H1 (cell line): ENCODE results near the gene USP3. TPM values are rescaled to one million over a fixed set of nuclear protein-coding genes. Genes with fewer than 3 reads are reported as not detected.

Source experiments
- CTCF ChIA-PET: fragments of 300-600 bp; sonication (Branson Sonifier 250); formaldehyde crosslinking; loops from one replicate; lab custom pipeline; 2021; ENCODE audit not compliant: partially characterized antibody; lab: Charles Lee
- POLR2A ChIA-PET: fragments of 300-600 bp; sonication (Branson Sonifier 250); formaldehyde crosslinking; loops from one replicate; lab custom pipeline; 2021; ENCODE audit warnings: inconsistent platforms; ENCODE audit not compliant: partially characterized antibody; lab: Charles Lee
- DNase-seq, 2 experiments: peaks; one replicate each; pipeline versions ENCODE4 v3.0.0 to v3.0.0-alpha.2; 2010 to 2022; ENCODE audit warnings: low spot score in 2 of 2, low read depth in 1 of 2, mixed read lengths in 1 of 2
- FAIRE-seq: peaks from 2 replicates; lab custom pipeline; 2011; peaks lifted over from hg19 to GRCh38; lab: Jason Lieb, UNC
- H2AFZ ChIP-seq: 2 replicates; pipeline ENCODE4 v1.8.1; 2012; ENCODE audit warnings: low read length, inconsistent platforms
- H2AK5ac ChIP-seq: 2 replicates; pipeline ENCODE4 v1.6.1; 2013; ENCODE audit warnings: low read depth, low read length
- H2BK120ac ChIP-seq: replicated peaks from 2 replicates; pipeline ENCODE3; 2013; ENCODE audit warnings: low read depth, low read length, inconsistent platforms
- H2BK12ac ChIP-seq: 2 replicates; pipeline ENCODE4 v1.6.1; 2013; ENCODE audit warnings: low read depth, low read length
- H2BK15ac ChIP-seq: 2 replicates; pipeline ENCODE4 v1.6.1; 2013; ENCODE audit warnings: low read length
- H2BK20ac ChIP-seq: 2 replicates; pipeline ENCODE4 v1.6.1; 2013; ENCODE audit warnings: low read length
- H2BK5ac ChIP-seq: 2 replicates; pipeline ENCODE4 v1.6.1; 2013; ENCODE audit warnings: low read depth, low read length
- H3K14ac ChIP-seq: 2 replicates; pipeline ENCODE4 v1.6.1; 2013; ENCODE audit warnings: inconsistent platforms; ENCODE audit not compliant: insufficient read length
- H3K18ac ChIP-seq: 2 replicates; pipeline ENCODE4 v1.6.1; 2013; ENCODE audit warnings: low read length; ENCODE audit errors: extremely low read depth
- H3K23ac ChIP-seq: 2 replicates; pipeline ENCODE4 v1.6.1; 2013; ENCODE audit warnings: inconsistent platforms; ENCODE audit not compliant: insufficient read length
- H3K23me2 ChIP-seq: 2 replicates; pipeline ENCODE4 v1.6.1; 2013; ENCODE audit warnings: low read depth, low read length
- H3K27ac ChIP-seq: 2 replicates; pipeline ENCODE4 v1.6.1; 2011; ENCODE audit warnings: low read depth, low read length, inconsistent platforms
- H3K27me3 ChIP-seq, 4 experiments: replicated peaks in 1 of 4; 1 replicate in 1 of 4; 2 replicates in 3 of 4; pipeline versions ENCODE4 v1.6.1 to v1.8.1; 2011 to 2013; ENCODE audit warnings: low read length in 3 of 4, mild to moderate bottlenecking in 3 of 4, inconsistent platforms in 2 of 4, mixed read lengths in 2 of 4, moderate library complexity in 1 of 4; ENCODE audit not compliant: control insufficient read depth in 3 of 4, insufficient read depth in 3 of 4; ENCODE audit errors: extremely low read depth in 1 of 4
- H3K36me3 ChIP-seq, 4 experiments: 2 replicates each; pipeline versions ENCODE4 v1.6.1 to v1.8.1; 2011 to 2013; ENCODE audit warnings: mild to moderate bottlenecking in 4 of 4, low read length in 3 of 4, moderate library complexity in 2 of 4, control low read depth in 1 of 4, inconsistent platforms in 1 of 4; ENCODE audit not compliant: insufficient read depth in 4 of 4, control insufficient read depth in 2 of 4
- H3K4ac ChIP-seq: replicated peaks from 2 replicates; pipeline ENCODE3; 2013; ENCODE audit warnings: low read length, low read depth, mixed read lengths, inconsistent platforms; ENCODE audit not compliant: insufficient read length
- H3K4me1 ChIP-seq, 4 experiments: replicated peaks in 1 of 4; 1 replicate in 1 of 4; 2 replicates in 3 of 4; pipeline versions ENCODE4 v1.6.1 to v1.8.1; 2011 to 2013; ENCODE audit warnings: low read length in 3 of 4, inconsistent platforms in 2 of 4, mixed read lengths in 1 of 4; ENCODE audit not compliant: insufficient read depth in 4 of 4, control insufficient read depth in 3 of 4
- H3K4me2 ChIP-seq, 2 experiments: 2 replicates each; pipeline versions ENCODE4 v1.6.1 to v1.8.1; 2011 to 2013; ENCODE audit warnings: low read depth in 2 of 2, low read length in 2 of 2, control low read depth in 1 of 2, inconsistent platforms in 1 of 2, mild to moderate bottlenecking in 1 of 2; ENCODE audit not compliant: insufficient read depth in 1 of 2
- H3K4me3 ChIP-seq, 4 experiments: fragments of 200-600, 300-600 bp in 1 of 4; sonication (generic), shearing (Covaris generic), sonication (Bioruptor Twin) in 1 of 4; 2 replicates each; pipeline versions ENCODE4 v1.5.1 to v1.8.1; 2011 to 2016; ENCODE audit warnings: low read length in 4 of 4, low read depth in 3 of 4, control low read depth in 2 of 4, inconsistent platforms in 2 of 4, mild to moderate bottlenecking in 2 of 4, mixed read lengths in 1 of 4, moderate library complexity in 1 of 4; ENCODE audit not compliant: insufficient read depth in 2 of 4; ENCODE audit errors: extremely low read depth in 1 of 4
- H3K56ac ChIP-seq: replicated peaks from 2 replicates; pipeline ENCODE3; 2013; ENCODE audit warnings: low read depth, mild to moderate bottlenecking, mixed read lengths, low read length, inconsistent platforms; ENCODE audit not compliant: insufficient read length
- H3K79me1 ChIP-seq: 2 replicates; pipeline ENCODE4 v1.6.1; 2013; ENCODE audit warnings: low read depth, low read length, control low read depth
- H3K79me2 ChIP-seq, 2 experiments: 2 replicates each; pipeline versions ENCODE4 v1.6.1 to v1.8.1; 2012 to 2013; ENCODE audit warnings: low read length in 2 of 2, mild to moderate bottlenecking in 2 of 2, inconsistent platforms in 1 of 2; ENCODE audit not compliant: insufficient read depth in 2 of 2, control insufficient read depth in 1 of 2
- H3K9ac ChIP-seq, 4 experiments: replicated peaks in 1 of 4; 1 replicate in 1 of 4; 2 replicates in 3 of 4; pipeline versions ENCODE4 v1.6.1 to v1.8.1; 2011 to 2013; ENCODE audit warnings: low read depth in 3 of 4, low read length in 3 of 4, control low read depth in 2 of 4, mild to moderate bottlenecking in 2 of 4, moderate library complexity in 2 of 4, inconsistent platforms in 1 of 4; ENCODE audit errors: extremely low read depth in 1 of 4
- H3K9me3 ChIP-seq, 2 experiments: 2 replicates each; pipeline versions ENCODE4 v1.6.1 to v1.8.1; 2012 to 2013; ENCODE audit warnings: mild to moderate bottlenecking in 2 of 2, moderate library complexity in 2 of 2, control low read depth in 1 of 2, inconsistent platforms in 1 of 2, low read depth in 1 of 2, low read length in 1 of 2, mixed read lengths in 1 of 2; ENCODE audit not compliant: insufficient read depth in 2 of 2
- H4K20me1 ChIP-seq, 2 experiments: replicated peaks in 1 of 2; 2 replicates each; pipeline versions ENCODE3 to v1.8.1; 2011 to 2013; ENCODE audit warnings: inconsistent platforms in 2 of 2, low read length in 2 of 2, mild to moderate bottlenecking in 1 of 2; ENCODE audit not compliant: insufficient read depth in 2 of 2, control insufficient read depth in 1 of 2
- H4K5ac ChIP-seq: 2 replicates; pipeline ENCODE4 v1.6.1; 2013; ENCODE audit warnings: low read length, low read depth, mixed read lengths, inconsistent platforms; ENCODE audit not compliant: insufficient read length
- H4K8ac ChIP-seq: 2 replicates; pipeline ENCODE4 v1.8.0; 2013; ENCODE audit warnings: mild to moderate bottlenecking, moderate library complexity, low read length, inconsistent platforms; ENCODE audit not compliant: insufficient read depth; ENCODE audit errors: extremely low read depth
- H4K91ac ChIP-seq: replicated peaks from 2 replicates; pipeline ENCODE3; 2013; ENCODE audit warnings: low read length, mixed read lengths, inconsistent platforms; ENCODE audit not compliant: insufficient read length
- CREB1 ChIP-seq: IDR thresholded peaks from 2 replicates; pipeline ENCODE4 v1.6.1; 2012; ENCODE audit warnings: inconsistent platforms
- RFX5 ChIP-seq: IDR thresholded peaks from 2 replicates; pipeline ENCODE4 v1.6.1; 2011; ENCODE audit warnings: low read depth, low read length, improper control_type of control experiment, borderline replicate concordance
- WGBS, 2 experiments: shearing (Covaris generic) in 1 of 2; methylation state at CpG; one replicate each; pipeline versions ENCODE4 v1.1.6 to v1.1.7; 2013 to 2015; ENCODE audit warnings: low lambda C conversion rate in 2 of 2, mixed read lengths in 2 of 2, inconsistent platforms in 1 of 2, low coverage in 1 of 2, missing lambda C conversion rate in 1 of 2; ENCODE audit not compliant: insufficient replicate concordance in 2 of 2, insufficient coverage in 1 of 2, insufficient read length in 1 of 2; ENCODE audit errors: extremely low coverage in 1 of 2, missing lambda C conversion rate in 1 of 2; 5-methylcytosine and 5-hydroxymethylcytosine counted together
- polyA plus RNA-seq, 7 experiments: library from polyadenylated mRNA; depleted of rRNA in 3 of 7; stranded (reverse) in 5 of 7; unstranded in 2 of 7; fragments of >200 nt in 5 of 7; fragments of 200-250 nt in 2 of 7; gene quantifications; 1 replicate in 5 of 7; 2 replicates in 1 of 7; 4 replicates in 1 of 7; pipeline versions ENCODE4 v1.2.1 to v1.2.3, GENCODE V29; 2011 to 2013; ENCODE audit warnings: missing spikeins in 2 of 7, mixed read lengths in 2 of 7
- total RNA-seq: library from RNA; stranded (reverse); fragmentation: NEBNext Ultra II Directional; extraction: Animal tissue kit (Norgen Biotek cat#: 25700); gene quantifications from 2 replicates; pipeline ENCODE4 v1.2.1, GENCODE V29; 2021

The USP3 gene
- total and polyA plus RNA-seq, 2 of the 8 experiments (the other 6 are each of a cell fraction or from before 2014, with no cell fraction given): 15.5 to 16.2 TPM

DNA sequence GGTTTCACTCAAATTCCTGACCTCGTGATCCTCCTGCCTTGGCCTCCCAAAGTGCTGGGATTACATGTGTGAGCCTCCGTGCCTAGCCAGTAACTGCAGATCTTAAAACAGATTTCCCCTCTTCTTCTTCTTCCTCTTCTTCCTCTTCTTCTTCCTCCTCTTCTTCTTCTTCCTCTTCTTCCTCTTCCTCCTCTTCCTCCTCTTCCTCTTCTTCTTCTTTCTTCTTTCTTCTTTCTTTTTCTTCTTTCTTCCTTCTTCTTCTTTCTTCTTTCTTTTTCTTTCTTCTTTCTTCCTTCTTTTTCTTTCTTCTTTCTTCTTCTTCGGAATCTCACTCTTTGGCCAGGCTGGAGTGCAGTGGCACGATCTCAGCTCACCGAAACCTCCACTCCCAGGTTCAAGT lies 7.8 kb downstream of the USP3 start:
- H3K4me1 ChIP-seq: peaks cover 0 to 11% (median 3%) of the 10 kb centered on the region in 4 experiments; a peak in 3 of 7 replicates
- H4K20me1 ChIP-seq: peaks cover 2 to 4% of the 10 kb centered on the region in 2 experiments
- no peaks in the 10 kb centered on the region for H3K23me2 ChIP-seq
- DNase-seq (no peak), FAIRE-seq (no peak)
- H4K5ac ChIP-seq: no peak overlapping the region
- H2BK15ac ChIP-seq: no peak overlapping the region
- no peak overlapping the region for H2BK20ac ChIP-seq
- H3K36me3 ChIP-seq: no peaks in the 10 kb centered on the region
- no peak overlapping the region for H2BK5ac ChIP-seq
- no peak overlapping the region for H3K23ac ChIP-seq
- H4K8ac ChIP-seq: no peak overlapping the region; the same call in 1 of the 2 replicates
- peaks cover 0 to 68% of the 10 kb centered on the region in 2 experiments; a peak in 2 of 4 replicates for H3K79me2 ChIP-seq
- no peak overlapping the region for H3K4me3 ChIP-seq
- H2BK120ac ChIP-seq: no peak overlapping the region
- H3K79me1 ChIP-seq: no peaks in the 10 kb centered on the region
- ChIA-PET POLR2A (no interaction called here), CTCF (interaction anchor here (1.2 to 1.6 kb wide), 2 partner anchors 24 to 98 kb away, joined by 4 read pairs; no protein-coding TSS in a partner anchor)
- no peak overlapping the region for H2AK5ac ChIP-seq
- H4K91ac ChIP-seq: no peak overlapping the region
- H3K27me3 ChIP-seq: peaks cover 0 to 8% (median 2%) of the 10 kb centered on the region in 4 experiments; a peak in 3 of 7 replicates
- no peak overlapping the region for H3K4me2 ChIP-seq
- no peak overlapping the region for H3K56ac ChIP-seq
- H3K9me3 ChIP-seq: no peaks in the 10 kb centered on the region
- H3K18ac ChIP-seq: no peak overlapping the region
- no peak for TF ChIP-seq RFX5
- no peak for TF ChIP-seq CREB1
- H2AFZ ChIP-seq: no peak overlapping the region
- no peak overlapping the region for H3K14ac ChIP-seq
- no peak overlapping the region for H3K27ac ChIP-seq
- no peak overlapping the region for H2BK12ac ChIP-seq
- whole genome bisulfite sequencing, 2 experiments: 77% methylated on average over 5 of the region's 5 CpGs; no CpG with 5 or more reads in 1 of the 2 experiments
- no peak overlapping the region for H3K9ac ChIP-seq
- no peak overlapping the region for H3K4ac ChIP-seq
